HepG2 (cell line): ENCODE results near the gene ZNF804B. TPM values are rescaled to one million over a fixed set of nuclear protein-coding genes. Genes with fewer than 3 reads are reported as not detected.
A peak's percentile ranks its signal among the peaks of the same experiment; 100 is the strongest.

Experiments
- ATAC-seq: fragments of 200-7000 bp; cut with Tn5 transposase; 3 replicates; pipeline ENCODE4 v1.9.1; 2020; ENCODE audit warnings: mild to moderate bottlenecking, moderate library complexity
- BruUV-seq: library from RNA; stranded (reverse); fragments of 400-500 nt; replicated peaks from 2 replicates; lab custom pipeline; 2021; lab: Mats Ljungman, UMichigan
- CTCF ChIA-PET: fragments of 300-600 bp; formaldehyde crosslinking; extraction: SDS; loops from one replicate; lab custom pipeline; 2021; ENCODE audit warnings: low total read pairs, inconsistent platforms, low intra/inter-chr PET ratio; lab: Yijun Ruan, JAX
- POLR2A ChIA-PET: fragments of 350-600 bp; sonication (Branson Sonifier 250); formaldehyde crosslinking; loops from one replicate; lab custom pipeline; 2020; ENCODE audit warnings: antibody characterized with exemption, inconsistent platforms; lab: Yijun Ruan, JAX
- DNase-seq: peaks from one replicate; pipeline ENCODE4 v3.0.0-alpha.2; 2015; ENCODE audit warnings: low spot score
- FAIRE-seq: peaks from 3 replicates; lab custom pipeline; 2011; peaks lifted over from hg19 to GRCh38; lab: Jason Lieb, UNC
- H2AFZ ChIP-seq: one replicate; pipeline ENCODE4 v1.6.1; 2011; ENCODE audit warnings: low read length, inconsistent platforms
- H3K27ac ChIP-seq: fragments of 300-600 bp; 3 replicates; pipeline ENCODE4 v1.8.0; 2011; ENCODE audit warnings: mixed run types, mild to moderate bottlenecking, mixed read lengths, low read length, inconsistent platforms; ENCODE audit not compliant: insufficient read depth; ENCODE audit errors: extremely low read length
- H3K27me3 ChIP-seq, 2 experiments: fragments of 200-600 bp in 1 of 2; 2 replicates in 1 of 2; 3 replicates in 1 of 2; pipeline versions ENCODE4 v1.6.0 to v1.8.0; 2011; ENCODE audit warnings: low read length in 2 of 2, mild to moderate bottlenecking in 2 of 2, moderate library complexity in 2 of 2, inconsistent platforms in 1 of 2; ENCODE audit not compliant: insufficient read depth in 2 of 2, control insufficient read depth in 1 of 2
- H3K36me3 ChIP-seq, 2 experiments: fragments of 200-600 bp in 1 of 2; replicated peaks in 1 of 2; 2 replicates in 1 of 2; 3 replicates in 1 of 2; pipeline versions ENCODE4 v1.5.1 to v1.8.0; 2011; ENCODE audit warnings: low read length in 2 of 2, inconsistent platforms in 1 of 2; ENCODE audit not compliant: insufficient read depth in 2 of 2, control insufficient read depth in 1 of 2
- H3K4me1 ChIP-seq: 2 replicates; pipeline ENCODE4 v1.5.1; 2012; ENCODE audit warnings: low read length, inconsistent platforms; ENCODE audit not compliant: insufficient read depth
- H3K4me2 ChIP-seq: 2 replicates; pipeline ENCODE4 v1.6.0; 2011; ENCODE audit warnings: low read depth, low read length, inconsistent platforms
- H3K4me3 ChIP-seq, 3 experiments: fragments of 200-600 bp in 1 of 3; sonication (generic), shearing (Covaris generic) in 1 of 3; replicated peaks in 1 of 3; 2 replicates each; pipeline ENCODE4 v1.5.1; 2011 to 2016; ENCODE audit warnings: low read length in 3 of 3, inconsistent platforms in 2 of 3, low read depth in 2 of 3, mild to moderate bottlenecking in 2 of 3, control low read depth in 1 of 3, mixed read lengths in 1 of 3; ENCODE audit not compliant: insufficient read depth in 1 of 3
- H3K79me2 ChIP-seq: one replicate; pipeline ENCODE4 v1.6.1; 2011; ENCODE audit warnings: low read length, inconsistent platforms; ENCODE audit not compliant: insufficient read depth
- H3K9ac ChIP-seq: 2 replicates; pipeline ENCODE4 v1.6.0; 2011; ENCODE audit warnings: mild to moderate bottlenecking, low read depth, low read length, inconsistent platforms; ENCODE audit not compliant: insufficient read depth
- H3K9me3 ChIP-seq: 2 replicates; pipeline ENCODE4 v1.5.1; 2012; ENCODE audit warnings: mild to moderate bottlenecking, low read length
- H4K20me1 ChIP-seq: 2 replicates; pipeline ENCODE4 v1.6.0; 2011; ENCODE audit warnings: inconsistent platforms, mild to moderate bottlenecking, low read length, moderate library complexity; ENCODE audit not compliant: insufficient read depth
- MAFF ChIP-seq: IDR thresholded peaks from 2 replicates; pipeline ENCODE4 v1.6.1; 2011; ENCODE audit warnings: low read depth, low read length, improper control_type of control experiment
- MAFK ChIP-seq, 2 experiments: IDR thresholded peaks in 1 of 2; conservative IDR thresholded peaks in 1 of 2; 2 replicates each; pipeline ENCODE4 v1.6.1; 2011; ENCODE audit warnings: improper control_type of control experiment in 2 of 2, low read length in 2 of 2
- MIXL1 ChIP-seq: IDR thresholded peaks from 2 replicates; pipeline ENCODE4 v1.6.1; 2016
- NAIF1 ChIP-seq: sonication (generic); formaldehyde crosslinking; IDR thresholded peaks from 2 replicates; pipeline ENCODE4 v1.5.0; 2020; ENCODE audit warnings: mild to moderate bottlenecking, missing genetic modification reagents, borderline replicate concordance
- NFE2L2 ChIP-seq: fragments of 150-350 bp; IDR thresholded peaks from 2 replicates; pipeline ENCODE4 v1.6.1; 2014; ENCODE audit warnings: low read length
- RBAK ChIP-seq: sonication (generic); formaldehyde crosslinking; IDR thresholded peaks from 2 replicates; pipeline ENCODE4 v1.5.1; 2020; ENCODE audit warnings: mild to moderate bottlenecking, missing genetic modification reagents
- ZFP36 ChIP-seq: fragments of 150-350 bp; IDR thresholded peaks from 2 replicates; pipeline ENCODE4 v1.6.1; 2018; ENCODE audit warnings: borderline replicate concordance, low read length, low read depth; ENCODE audit not compliant: partially characterized antibody
- ZNF782 ChIP-seq: sonication (generic); formaldehyde crosslinking; IDR thresholded peaks from 2 replicates; pipeline ENCODE4 v1.4.0; 2020; ENCODE audit warnings: missing genetic modification reagents, mild to moderate bottlenecking, borderline replicate concordance
- in situ Hi-C: cut with HindIII; loops from 2 replicates; pipeline ENCODE4 v1.10.0; 2017; ENCODE audit warnings: low pct_unique_long_range_greater_than_20kb; ENCODE audit not compliant: extremely low pct_ligation_motif_present
- intact Hi-C: fragments of 100-400 bp; cut with micrococcal nuclease; formaldehyde crosslinking; loops from one replicate; pipeline ENCODE4 v1.10.0; 2022; ENCODE audit not compliant: unreplicated experiment
- polyA plus RNA-seq, 8 experiments: library from polyadenylated mRNA; depleted of rRNA in 3 of 8; stranded (reverse) in 7 of 8; unstranded in 1 of 8; fragments of >200 nt; fragmentation: Illumina TruSeq in 4 of 8; extraction: Trizol in 4 of 8; gene quantifications; 2 replicates each; pipeline versions ENCODE4 v1.2.1 to v1.2.3, GENCODE V29; 2011 to 2016; ENCODE audit warnings: low read depth in 4 of 8, missing spikeins in 1 of 8, mixed read lengths in 1 of 8; ENCODE audit not compliant: insufficient read depth in 1 of 8
- total RNA-seq, 5 experiments: library from RNA; depleted of rRNA; stranded (reverse); fragments of >200 nt; fragmentation: Illumina TruSeq; extraction: Trizol; gene quantifications; 2 replicates each; pipeline ENCODE4 v1.2.3, GENCODE V29; 2016; ENCODE audit warnings: low read depth in 1 of 5
- TF ChIP-seq, protein P1 (sequence below): sonication (generic); formaldehyde crosslinking; IDR thresholded peaks from 2 replicates; pipeline ENCODE4 v1.4.0; 2020; ENCODE audit warnings: missing genetic modification reagents, borderline replicate concordance
- TF ChIP-seq, protein P2 (sequence below): sonication (generic); formaldehyde crosslinking; IDR thresholded peaks from 2 replicates; pipeline ENCODE4 v1.4.0; 2020; ENCODE audit warnings: missing genetic modification reagents
- TF ChIP-seq, protein P3 (sequence below): sonication (generic); formaldehyde crosslinking; IDR thresholded peaks from 2 replicates; pipeline ENCODE4 v1.4.0; 2020; ENCODE audit warnings: missing genetic modification reagents, borderline replicate concordance
- TF ChIP-seq, protein P4 (sequence below): sonication (generic); formaldehyde crosslinking; conservative IDR thresholded peaks from 2 replicates; pipeline ENCODE4 v1.8.1; 2023; ENCODE audit warnings: missing genetic modification reagents

Gene ZNF804B
- total and polyA plus RNA-seq, 2 of the 13 experiments (the other 11 are each of a cell fraction or from before 2014, with no cell fraction given): not detected

DNA sequence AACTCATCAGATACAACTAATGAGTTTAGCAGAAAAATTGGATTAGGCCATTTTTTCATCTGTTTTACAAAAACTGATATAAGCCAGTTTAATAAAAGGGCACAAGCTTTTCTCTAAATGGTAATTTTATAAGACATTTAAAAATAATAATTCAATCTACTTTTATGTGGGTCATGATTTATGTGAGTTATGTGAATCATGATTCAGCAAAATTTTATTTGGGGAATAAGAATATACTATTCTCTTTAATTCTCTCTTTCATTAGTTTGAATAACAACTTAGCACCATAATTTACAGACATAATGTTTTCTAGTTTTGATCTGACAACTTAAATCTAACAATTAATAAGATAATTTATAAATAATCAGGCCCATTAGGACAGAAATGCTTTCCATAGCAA is 99.8 kb downstream of the ZNF804B start:
- Histone ChIP-seq H3K27me3 (no peaks in the 10 kb centered on the region), H3K9ac (no peak overlapping the region), H3K36me3 (no peaks in the 10 kb centered on the region), H2AFZ (no peak overlapping the region)
- ATAC-seq (no peak), FAIRE-seq (no peak)
- POLR2A ChIA-PET: no interaction called here
- BruUV-seq: no TSS peak
- in situ Hi-C loops: no loop called here
- peak; percentile 42 for TF ChIP-seq MAFF
- no peak for TF ChIP-seq ZFP36
- TF ChIP-seq, protein P1, sequence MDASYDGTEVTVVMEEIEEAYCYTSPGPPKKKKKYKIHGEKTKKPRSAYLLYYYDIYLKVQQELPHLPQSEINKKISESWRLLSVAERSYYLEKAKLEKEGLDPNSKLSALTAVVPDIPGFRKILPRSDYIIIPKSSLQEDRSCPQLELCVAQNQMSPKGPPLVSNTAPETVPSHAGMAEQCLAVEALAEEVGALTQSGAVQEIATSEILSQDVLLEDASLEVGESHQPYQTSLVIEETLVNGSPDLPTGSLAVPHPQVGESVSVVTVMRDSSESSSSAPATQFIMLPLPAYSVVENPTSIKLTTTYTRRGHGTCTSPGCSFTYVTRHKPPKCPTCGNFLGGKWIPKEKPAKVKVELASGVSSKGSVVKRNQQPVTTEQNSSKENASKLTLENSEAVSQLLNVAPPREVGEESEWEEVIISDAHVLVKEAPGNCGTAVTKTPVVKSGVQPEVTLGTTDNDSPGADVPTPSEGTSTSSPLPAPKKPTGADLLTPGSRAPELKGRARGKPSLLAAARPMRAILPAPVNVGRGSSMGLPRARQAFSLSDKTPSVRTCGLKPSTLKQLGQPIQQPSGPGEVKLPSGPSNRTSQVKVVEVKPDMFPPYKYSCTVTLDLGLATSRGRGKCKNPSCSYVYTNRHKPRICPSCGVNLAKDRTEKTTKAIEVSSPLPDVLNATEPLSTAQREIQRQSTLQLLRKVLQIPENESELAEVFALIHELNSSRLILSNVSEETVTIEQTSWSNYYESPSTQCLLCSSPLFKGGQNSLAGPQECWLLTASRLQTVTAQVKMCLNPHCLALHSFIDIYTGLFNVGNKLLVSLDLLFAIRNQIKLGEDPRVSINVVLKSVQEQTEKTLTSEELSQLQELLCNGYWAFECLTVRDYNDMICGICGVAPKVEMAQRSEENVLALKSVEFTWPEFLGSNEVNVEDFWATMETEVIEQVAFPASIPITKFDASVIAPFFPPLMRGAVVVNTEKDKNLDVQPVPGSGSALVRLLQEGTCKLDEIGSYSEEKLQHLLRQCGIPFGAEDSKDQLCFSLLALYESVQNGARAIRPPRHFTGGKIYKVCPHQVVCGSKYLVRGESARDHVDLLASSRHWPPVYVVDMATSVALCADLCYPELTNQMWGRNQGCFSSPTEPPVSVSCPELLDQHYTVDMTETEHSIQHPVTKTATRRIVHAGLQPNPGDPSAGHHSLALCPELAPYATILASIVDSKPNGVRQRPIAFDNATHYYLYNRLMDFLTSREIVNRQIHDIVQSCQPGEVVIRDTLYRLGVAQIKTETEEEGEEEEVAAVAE (CRISPR knock-in tag): no peak
- TF ChIP-seq NFE2L2: peak; percentile 31; the same call in 1 of the 2 replicates
- TF ChIP-seq MAFK (conservative IDR thresholded peaks at IDR 0.05 in 1 of 2, IDR thresholded peaks at IDR 0.05 in 1 of 2; ENCODE audit: low read length in 2 of 2): peak; percentile 44 to 72; a peak in 3 of 4 replicates
- TF ChIP-seq RBAK (CRISPR knock-in tag): no peak
- TF ChIP-seq, protein P2, sequence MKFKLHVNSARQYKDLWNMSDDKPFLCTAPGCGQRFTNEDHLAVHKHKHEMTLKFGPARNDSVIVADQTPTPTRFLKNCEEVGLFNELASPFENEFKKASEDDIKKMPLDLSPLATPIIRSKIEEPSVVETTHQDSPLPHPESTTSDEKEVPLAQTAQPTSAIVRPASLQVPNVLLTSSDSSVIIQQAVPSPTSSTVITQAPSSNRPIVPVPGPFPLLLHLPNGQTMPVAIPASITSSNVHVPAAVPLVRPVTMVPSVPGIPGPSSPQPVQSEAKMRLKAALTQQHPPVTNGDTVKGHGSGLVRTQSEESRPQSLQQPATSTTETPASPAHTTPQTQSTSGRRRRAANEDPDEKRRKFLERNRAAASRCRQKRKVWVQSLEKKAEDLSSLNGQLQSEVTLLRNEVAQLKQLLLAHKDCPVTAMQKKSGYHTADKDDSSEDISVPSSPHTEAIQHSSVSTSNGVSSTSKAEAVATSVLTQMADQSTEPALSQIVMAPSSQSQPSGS (CRISPR knock-in tag): no peak
- TF ChIP-seq ZNF782: no peak
- TF ChIP-seq, protein P3, sequence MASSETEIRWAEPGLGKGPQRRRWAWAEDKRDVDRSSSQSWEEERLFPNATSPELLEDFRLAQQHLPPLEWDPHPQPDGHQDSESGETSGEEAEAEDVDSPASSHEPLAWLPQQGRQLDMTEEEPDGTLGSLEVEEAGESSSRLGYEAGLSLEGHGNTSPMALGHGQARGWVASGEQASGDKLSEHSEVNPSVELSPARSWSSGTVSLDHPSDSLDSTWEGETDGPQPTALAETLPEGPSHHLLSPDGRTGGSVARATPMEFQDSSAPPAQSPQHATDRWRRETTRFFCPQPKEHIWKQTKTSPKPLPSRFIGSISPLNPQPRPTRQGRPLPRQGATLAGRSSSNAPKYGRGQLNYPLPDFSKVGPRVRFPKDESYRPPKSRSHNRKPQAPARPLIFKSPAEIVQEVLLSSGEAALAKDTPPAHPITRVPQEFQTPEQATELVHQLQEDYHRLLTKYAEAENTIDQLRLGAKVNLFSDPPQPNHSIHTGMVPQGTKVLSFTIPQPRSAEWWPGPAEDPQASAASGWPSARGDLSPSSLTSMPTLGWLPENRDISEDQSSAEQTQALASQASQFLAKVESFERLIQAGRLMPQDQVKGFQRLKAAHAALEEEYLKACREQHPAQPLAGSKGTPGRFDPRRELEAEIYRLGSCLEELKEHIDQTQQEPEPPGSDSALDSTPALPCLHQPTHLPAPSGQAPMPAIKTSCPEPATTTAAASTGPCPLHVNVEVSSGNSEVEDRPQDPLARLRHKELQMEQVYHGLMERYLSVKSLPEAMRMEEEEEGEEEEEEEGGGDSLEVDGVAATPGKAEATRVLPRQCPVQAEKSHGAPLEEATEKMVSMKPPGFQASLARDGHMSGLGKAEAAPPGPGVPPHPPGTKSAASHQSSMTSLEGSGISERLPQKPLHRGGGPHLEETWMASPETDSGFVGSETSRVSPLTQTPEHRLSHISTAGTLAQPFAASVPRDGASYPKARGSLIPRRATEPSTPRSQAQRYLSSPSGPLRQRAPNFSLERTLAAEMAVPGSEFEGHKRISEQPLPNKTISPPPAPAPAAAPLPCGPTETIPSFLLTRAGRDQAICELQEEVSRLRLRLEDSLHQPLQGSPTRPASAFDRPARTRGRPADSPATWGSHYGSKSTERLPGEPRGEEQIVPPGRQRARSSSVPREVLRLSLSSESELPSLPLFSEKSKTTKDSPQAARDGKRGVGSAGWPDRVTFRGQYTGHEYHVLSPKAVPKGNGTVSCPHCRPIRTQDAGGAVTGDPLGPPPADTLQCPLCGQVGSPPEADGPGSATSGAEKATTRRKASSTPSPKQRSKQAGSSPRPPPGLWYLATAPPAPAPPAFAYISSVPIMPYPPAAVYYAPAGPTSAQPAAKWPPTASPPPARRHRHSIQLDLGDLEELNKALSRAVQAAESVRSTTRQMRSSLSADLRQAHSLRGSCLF (CRISPR knock-in tag): no peak
- no peak for TF ChIP-seq NAIF1
- TF ChIP-seq, protein P4, sequence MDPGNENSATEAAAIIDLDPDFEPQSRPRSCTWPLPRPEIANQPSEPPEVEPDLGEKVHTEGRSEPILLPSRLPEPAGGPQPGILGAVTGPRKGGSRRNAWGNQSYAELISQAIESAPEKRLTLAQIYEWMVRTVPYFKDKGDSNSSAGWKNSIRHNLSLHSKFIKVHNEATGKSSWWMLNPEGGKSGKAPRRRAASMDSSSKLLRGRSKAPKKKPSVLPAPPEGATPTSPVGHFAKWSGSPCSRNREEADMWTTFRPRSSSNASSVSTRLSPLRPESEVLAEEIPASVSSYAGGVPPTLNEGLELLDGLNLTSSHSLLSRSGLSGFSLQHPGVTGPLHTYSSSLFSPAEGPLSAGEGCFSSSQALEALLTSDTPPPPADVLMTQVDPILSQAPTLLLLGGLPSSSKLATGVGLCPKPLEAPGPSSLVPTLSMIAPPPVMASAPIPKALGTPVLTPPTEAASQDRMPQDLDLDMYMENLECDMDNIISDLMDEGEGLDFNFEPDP: no peak
- no peak for TF ChIP-seq MIXL1
- TF ChIP-seq, all 625 proteins: peak for 3
- H4K20me1 ChIP-seq: no peaks in the 10 kb centered on the region
- no peak overlapping the region for H3K4me3 ChIP-seq
- CTCF ChIA-PET: no interaction called here
- intact Hi-C loops: no loop called here
- H3K4me2 ChIP-seq: no peak overlapping the region
- no peak for DNase-seq
- H3K27ac ChIP-seq: no peak overlapping the region
- H3K4me1 ChIP-seq: no peaks in the 10 kb centered on the region
- no peaks in the 10 kb centered on the region for H3K79me2 ChIP-seq
- H3K9me3 ChIP-seq: no peaks in the 10 kb centered on the region
